Peyer's patch (tissue), 4 donors: ENCODE results near the gene TMEM94.

Source experiments
- CTCF ChIP-seq, 6 experiments: fragments of 450-650 bp in 4 of 6; fragments of 200-600 bp in 2 of 6; sonication (generic) in 1 of 6; IDR thresholded peaks; one replicate each; pipeline ENCODE4 v1.5.1; 2017 to 2019; ENCODE audit warnings: antibody characterized with exemption in 6 of 6, mild to moderate bottlenecking in 3 of 6, moderate library complexity in 1 of 6
- POLR2A ChIP-seq, 2 donors: fragments of 450-650 bp; IDR thresholded peaks; one replicate each; pipeline ENCODE4 v1.5.1; 2017; ENCODE audit warnings: antibody characterized with exemption in 2 of 2, mild to moderate bottlenecking in 2 of 2, moderate library complexity in 2 of 2

- TF ChIP-seq POLR2A (IDR thresholded peaks at IDR 0.05) (no peak), CTCF (IDR thresholded peaks at IDR 0.05) (no peak)
These were observed 716 bp downstream of the TMEM94 start for GRCh38 chr17:75457047-75457654.
